Colonic mucosa (tissue), 4 donors: ENCODE measurements around the gene FOXS1. TPM values are rescaled to one million over a fixed set of nuclear protein-coding genes. Genes with fewer than 3 reads are reported as not detected.

Experiments used
- DNase-seq: peaks from one replicate; pipeline ENCODE4 v3.0.0-alpha.2; 2020
- H3K27ac ChIP-seq: fragments of 200-600 bp; one replicate; pipeline ENCODE4 v1.8.0; 2021
- H3K27me3 ChIP-seq: fragments of 200-600 bp; one replicate; pipeline ENCODE4 v1.8.0; 2021
- H3K36me3 ChIP-seq: fragments of 200-600 bp; one replicate; pipeline ENCODE4 v1.8.0; 2021
- H3K4me1 ChIP-seq: fragments of 200-600 bp; one replicate; pipeline ENCODE4 v1.8.0; 2021; ENCODE audit warnings: mild to moderate bottlenecking
- H3K4me3 ChIP-seq: fragments of 200-600 bp; one replicate; pipeline ENCODE4 v1.8.0; 2021
- H3K9ac ChIP-seq, 2 donors: one replicate each; pipeline ENCODE4 v1.7.0; 2013; ENCODE audit warnings: control low read depth in 2 of 2, low read depth in 2 of 2, low read length in 2 of 2
- H3K9me3 ChIP-seq: fragments of 200-600 bp; one replicate; pipeline ENCODE4 v1.8.0; 2021
- intact Hi-C: fragments of 100-400 bp; cut with DNase I; formaldehyde crosslinking; loops from one replicate; pipeline ENCODE4 v1.14.1; 2022
- total RNA-seq, 2 donors: library from RNA; stranded (reverse); fragmentation: NEBNext Ultra II Directional in 1 of 2; extraction: Animal tissue kit (Norgen Biotek cat#: 25700) in 1 of 2; gene quantifications; one replicate each; pipeline ENCODE4 v1.2.1, GENCODE V29; 2021
- TF ChIP-seq, protein P1 (sequence below): fragments of 200-600 bp; IDR thresholded peaks from one replicate; pipeline ENCODE4 v1.8.0; 2022; ENCODE audit warnings: antibody characterized with exemption, mild to moderate bottlenecking
- donor health status: healthy.
- donor health status: DM: no; HTN: no; CAD: no.
- donor health status: DM: no; HTN: no; CAD: no.

The FOXS1 gene
- total RNA-seq, 2 donors from 2014 or later, result 0.20 to 0.48 TPM

DNA sequence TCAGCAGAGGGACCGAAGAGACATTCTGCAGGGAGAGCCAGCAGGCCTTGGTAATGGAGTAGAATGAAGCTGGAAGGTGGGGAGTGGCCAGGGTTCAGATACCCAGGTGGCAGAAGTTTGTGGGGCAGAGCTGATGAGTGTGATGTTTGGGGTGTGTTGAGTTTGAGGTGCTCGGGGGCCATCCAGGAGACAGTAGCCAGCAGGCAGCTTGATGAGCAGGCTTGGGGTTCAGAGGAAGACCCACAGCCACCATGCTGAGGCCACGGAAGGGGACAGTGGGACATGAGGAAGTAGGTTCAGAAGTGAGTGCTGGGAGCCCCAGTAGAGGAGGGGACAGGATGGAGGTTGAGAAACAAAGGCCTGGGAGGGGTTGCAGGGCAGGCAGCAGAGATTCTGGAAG lies 11.1 kb upstream of the FOXS1 start:
- H3K4me1 ChIP-seq, result peaks cover 7% of the 10 kb centered on the region
- peaks cover 4% of the 10 kb centered on the region for H3K27me3 ChIP-seq
- H3K36me3 ChIP-seq, result no peaks in the 10 kb centered on the region
- TF ChIP-seq, protein P1, sequence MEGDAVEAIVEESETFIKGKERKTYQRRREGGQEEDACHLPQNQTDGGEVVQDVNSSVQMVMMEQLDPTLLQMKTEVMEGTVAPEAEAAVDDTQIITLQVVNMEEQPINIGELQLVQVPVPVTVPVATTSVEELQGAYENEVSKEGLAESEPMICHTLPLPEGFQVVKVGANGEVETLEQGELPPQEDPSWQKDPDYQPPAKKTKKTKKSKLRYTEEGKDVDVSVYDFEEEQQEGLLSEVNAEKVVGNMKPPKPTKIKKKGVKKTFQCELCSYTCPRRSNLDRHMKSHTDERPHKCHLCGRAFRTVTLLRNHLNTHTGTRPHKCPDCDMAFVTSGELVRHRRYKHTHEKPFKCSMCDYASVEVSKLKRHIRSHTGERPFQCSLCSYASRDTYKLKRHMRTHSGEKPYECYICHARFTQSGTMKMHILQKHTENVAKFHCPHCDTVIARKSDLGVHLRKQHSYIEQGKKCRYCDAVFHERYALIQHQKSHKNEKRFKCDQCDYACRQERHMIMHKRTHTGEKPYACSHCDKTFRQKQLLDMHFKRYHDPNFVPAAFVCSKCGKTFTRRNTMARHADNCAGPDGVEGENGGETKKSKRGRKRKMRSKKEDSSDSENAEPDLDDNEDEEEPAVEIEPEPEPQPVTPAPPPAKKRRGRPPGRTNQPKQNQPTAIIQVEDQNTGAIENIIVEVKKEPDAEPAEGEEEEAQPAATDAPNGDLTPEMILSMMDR, result no peak
- intact Hi-C loops, result loop anchor here (10.0 kb wide), 1 partner anchor 178 kb away; no protein-coding TSS in a partner anchor
- no peaks in the 10 kb centered on the region for H3K9me3 ChIP-seq
- H3K4me3 ChIP-seq, result no peak overlapping the region
- DNase-seq, result no peak
- H3K27ac ChIP-seq, result no peak overlapping the region
- H3K9ac ChIP-seq, result no peak overlapping the region

DNA sequence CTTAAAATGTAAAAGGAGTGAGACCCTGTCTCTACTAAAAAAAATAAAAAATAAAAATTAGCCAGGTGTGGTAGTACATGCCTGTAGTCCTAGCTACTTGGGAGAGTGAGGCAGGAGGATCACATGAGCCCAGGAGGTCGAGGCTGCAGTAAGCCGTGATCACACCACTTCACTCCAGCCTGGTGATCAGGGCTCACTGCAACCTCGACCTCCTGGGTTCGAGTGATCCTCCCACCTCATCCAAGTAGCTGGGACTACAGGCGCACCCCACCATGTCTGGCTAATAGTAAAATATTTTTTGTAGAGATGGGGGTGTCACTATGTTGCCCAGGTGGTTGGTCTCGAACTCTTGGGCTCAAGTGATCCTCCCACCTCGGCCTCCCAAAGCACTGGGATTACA lies 8.1 kb upstream of the FOXS1 start:
- no peaks in the 10 kb centered on the region for H3K27me3 ChIP-seq
- DNase-seq, result no peak
- TF ChIP-seq, protein P1, result no peak

DNA sequence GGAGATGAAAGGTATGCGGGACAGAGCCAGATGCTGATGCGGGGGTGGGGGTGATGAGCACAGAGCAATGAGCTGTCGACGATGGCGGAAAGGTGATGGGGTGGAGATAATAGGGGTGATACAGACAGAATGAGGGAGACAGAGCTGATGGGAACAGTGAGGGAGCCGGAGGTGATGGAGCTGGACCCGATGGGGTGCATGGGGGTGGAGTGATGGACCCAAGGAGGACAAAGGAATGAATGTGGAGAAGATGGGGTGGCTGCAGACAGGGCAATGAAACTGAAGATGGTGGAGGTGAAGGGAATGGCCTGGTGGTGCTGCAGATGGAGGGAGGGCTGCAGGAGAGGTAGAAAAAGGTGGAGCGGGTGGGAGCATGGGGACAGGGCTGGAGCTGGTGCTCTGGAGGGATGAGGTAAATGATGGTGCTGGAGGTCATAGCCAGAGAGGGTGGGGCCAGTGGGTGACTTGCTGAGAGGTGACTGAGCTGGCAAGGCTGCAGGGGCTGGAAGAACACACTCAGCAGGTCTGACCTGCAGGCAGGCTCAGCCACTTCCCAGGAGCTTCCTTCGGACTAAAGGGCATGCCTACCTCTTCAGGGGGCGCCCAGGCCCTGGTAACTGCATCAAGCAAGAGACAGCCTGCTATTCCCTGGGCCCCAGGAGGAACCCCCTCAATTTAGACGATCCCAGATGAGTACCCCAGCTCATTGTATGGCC lies 6.0 kb upstream of the FOXS1 start:
- H3K4me1 ChIP-seq, result no peaks in the 10 kb centered on the region
- H3K4me3 ChIP-seq, result no peak overlapping the region
- no peaks in the 10 kb centered on the region for H3K27me3 ChIP-seq
- TF ChIP-seq, protein P1, result no peak
- H3K9me3 ChIP-seq, result no peaks in the 10 kb centered on the region
- H3K9ac ChIP-seq, result no peak overlapping the region
- intact Hi-C loops, result loop anchor here (2.0 to 10.0 kb wide), 2 partner anchors 101 to 183 kb away; partner anchors contain the start of gene PDRG1
- DNase-seq, result no peak
- H3K36me3 ChIP-seq, result no peaks in the 10 kb centered on the region
- H3K27ac ChIP-seq, result no peak overlapping the region

More for the DNA sequence above, 8.1 kb upstream of the FOXS1 start:
- no peaks in the 10 kb centered on the region for H3K9me3 ChIP-seq
- intact Hi-C loops, result loop anchor here (10.0 kb wide), 1 partner anchor 181 kb away; no protein-coding TSS in a partner anchor
- no peaks in the 10 kb centered on the region for H3K36me3 ChIP-seq
- no peak overlapping the region for H3K9ac ChIP-seq
- H3K4me3 ChIP-seq, result no peak overlapping the region
- no peaks in the 10 kb centered on the region for H3K4me1 ChIP-seq
- H3K27ac ChIP-seq, result no peak overlapping the region

DNA sequence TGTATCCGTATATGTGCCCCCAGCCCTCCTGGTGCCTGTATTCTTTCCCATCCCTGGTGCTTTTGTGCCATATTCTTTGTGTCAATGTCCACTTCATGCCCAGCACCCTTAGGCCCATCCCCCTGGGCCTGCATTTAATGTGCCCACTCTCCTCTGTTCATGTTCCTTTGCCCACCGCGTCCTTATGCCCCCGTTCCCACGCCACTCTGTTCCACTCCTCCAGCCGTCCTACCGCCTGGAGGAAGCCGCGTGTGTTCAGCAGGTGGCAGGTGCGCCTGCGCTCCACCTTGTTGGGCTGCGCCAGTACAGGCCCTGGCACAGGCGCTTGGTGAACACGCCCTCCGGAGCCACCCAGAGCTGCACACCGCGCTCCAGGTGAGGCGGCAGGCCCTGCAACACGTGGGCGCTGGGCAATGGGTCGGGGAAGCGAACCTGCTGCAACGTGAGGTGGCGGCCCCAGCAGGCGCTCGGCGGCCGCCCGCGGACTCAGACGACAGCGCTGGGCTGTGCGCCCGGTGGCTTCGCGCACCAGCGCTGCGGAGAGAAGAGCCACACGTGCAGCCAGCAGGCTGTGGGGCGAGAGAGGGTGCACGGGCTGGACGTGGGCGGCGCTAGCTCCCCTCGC lies 4.0 kb upstream of the FOXS1 start:
- TF ChIP-seq, protein P1, result no peak
- Histone ChIP-seq H3K9ac (no peak overlapping the region), H3K4me1 (no peaks in the 10 kb centered on the region), H3K4me3 (no peak overlapping the region), H3K9me3 (no peaks in the 10 kb centered on the region), H3K27me3 (no peaks in the 10 kb centered on the region), H3K36me3 (no peaks in the 10 kb centered on the region), H3K27ac (no peak overlapping the region)
- intact Hi-C loops, result no loop called here
- peak; percentile 57 for DNase-seq

DNA sequence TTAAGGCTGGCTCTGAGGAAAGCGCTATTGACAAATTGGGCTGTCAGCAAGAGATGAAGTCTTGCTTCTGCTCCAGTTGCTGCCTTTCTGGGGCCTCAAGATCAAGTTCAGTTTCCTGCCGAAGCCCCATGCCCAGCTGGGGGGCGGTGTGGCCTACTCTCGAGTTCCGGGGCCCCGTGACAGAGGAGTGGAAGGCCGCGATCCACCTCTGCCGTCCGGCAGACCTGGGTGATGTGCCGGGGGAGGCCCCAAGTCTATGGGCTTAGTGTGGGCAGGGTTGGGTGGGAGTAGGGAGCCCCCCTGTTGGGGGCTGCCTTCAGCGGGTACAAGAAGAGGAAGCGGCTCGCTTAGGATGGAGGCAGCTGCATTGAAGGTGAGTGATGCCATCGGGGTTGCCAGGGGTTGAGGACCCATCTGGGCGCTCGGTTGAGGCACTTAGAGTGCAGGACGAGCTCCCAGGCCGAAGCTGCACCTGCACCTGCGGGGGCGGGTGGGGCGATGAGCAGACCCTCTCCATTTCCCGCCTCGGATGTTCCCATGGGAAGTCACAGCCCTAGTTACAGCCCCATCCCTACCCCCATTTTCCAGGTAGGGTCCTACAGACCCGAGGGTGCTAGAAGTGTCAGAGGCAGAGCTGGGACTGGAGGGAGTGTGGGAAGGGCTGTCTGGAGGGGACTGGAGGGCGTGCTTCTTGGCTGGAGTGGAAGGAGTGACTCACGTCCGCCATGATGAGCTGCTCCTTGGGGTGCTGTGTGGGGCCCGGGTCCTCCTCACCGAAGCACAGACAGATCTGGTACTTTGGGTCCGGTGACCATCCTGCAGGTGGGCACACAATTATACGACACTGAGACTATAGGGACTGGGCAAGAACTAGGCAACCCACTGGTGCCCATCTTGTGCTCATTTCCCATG lies 2.9 kb upstream of the FOXS1 start:
- no peak overlapping the region for H3K9ac ChIP-seq
- no peak for DNase-seq
- H3K36me3 ChIP-seq, result no peaks in the 10 kb centered on the region
- no peak overlapping the region for H3K27ac ChIP-seq
- no peak overlapping the region for H3K4me3 ChIP-seq
- no peaks in the 10 kb centered on the region for H3K9me3 ChIP-seq
- intact Hi-C loops, result no loop called here
- TF ChIP-seq, protein P1, result no peak
- H3K27me3 ChIP-seq, result no peaks in the 10 kb centered on the region
- H3K4me1 ChIP-seq, result no peaks in the 10 kb centered on the region
